DOHH2 (cell line): ENCODE results near the gene PRSS16.

Experiments used
- CTCF ChIP-seq: fragments of 200-600 bp; sonication (generic); IDR thresholded peaks from one replicate; pipeline ENCODE4 v1.5.1; 2014; ENCODE audit warnings: antibody characterized with exemption, mild to moderate bottlenecking, low read depth, low read length; ENCODE audit not compliant: poor library complexity, severe bottlenecking
- EZH2phosphoT487 ChIP-seq: fragments of 200-600 bp; sonication (generic); IDR thresholded peaks from 2 replicates; pipeline ENCODE4 v1.6.1; 2017; ENCODE audit warnings: borderline replicate concordance, mild to moderate bottlenecking, antibody characterized with exemption, low read length, moderate library complexity, mixed read lengths

DNA sequence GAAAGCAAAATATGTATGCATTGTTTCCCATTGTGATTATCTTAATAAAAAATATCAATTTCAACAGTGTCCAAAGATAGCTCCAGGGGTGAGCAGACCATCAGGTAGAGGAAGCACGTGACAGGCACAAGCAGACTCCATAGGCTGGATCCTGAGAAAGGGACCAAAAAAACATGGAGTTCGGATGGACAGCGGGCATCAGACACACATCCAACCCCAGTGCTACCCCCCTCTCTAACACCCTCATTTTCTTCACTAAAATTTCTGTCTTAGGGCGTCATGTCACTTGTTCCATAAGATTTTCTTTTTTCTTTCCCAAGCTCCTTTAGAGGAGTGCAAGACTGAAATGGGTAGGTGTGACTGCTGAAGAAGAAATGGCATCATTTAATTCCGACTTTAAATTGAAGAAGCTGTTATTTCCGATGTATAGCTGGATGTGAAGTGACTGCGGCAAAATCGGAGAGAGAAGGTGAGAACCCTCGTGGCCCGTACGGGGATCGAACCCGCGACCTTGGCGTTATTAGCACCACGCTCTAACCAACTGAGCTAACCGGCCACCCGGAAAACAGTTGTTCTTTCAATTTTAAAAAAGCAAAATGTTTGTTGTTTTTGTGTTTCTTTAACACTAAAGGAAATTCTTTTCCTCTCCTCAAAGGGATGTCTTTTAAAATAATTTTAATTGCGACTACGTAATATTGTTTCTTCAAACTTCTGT is 10.3 kb upstream of the PRSS16 start:
- TF ChIP-seq CTCF (no peak), EZH2phosphoT487 (no peak)
